CD4-positive, alpha-beta T cell treated with Interferon gamma for 1 hour (primary cell): Measurements from ENCODE around the gene PPP1R3G.

ENCODE experiments used
- DNase-seq: peaks from one replicate; pipeline ENCODE4 v3.0.0-alpha.2; 2020

The PPP1R3G gene

GRCh38 chr6:5121956-5122355, 36.8 kb downstream of the PPP1R3G start:
- DNase-seq = no peak

- no peak for DNase-seq
Observed at GRCh38 chr6:5122504-5123112, 37.5 kb downstream of the PPP1R3G start.

GRCh38 chr6:5123296-5124143, 38.4 kb downstream of the PPP1R3G start:
- DNase-seq = no peak

- DNase-seq = no peak
Observed at GRCh38 chr6:5124526-5124925, 39.4 kb downstream of the PPP1R3G start.

- no peak for DNase-seq
Observed at GRCh38 chr6:5125152-5126006, 40.2 kb downstream of the PPP1R3G start.

GRCh38 chr6:5126214-5126613, 41.1 kb downstream of the PPP1R3G start:
- DNase-seq = no peak

GRCh38 chr6:5127106-5127687, 42.1 kb downstream of the PPP1R3G start:
- no peak for DNase-seq

GRCh38 chr6:5128351-5128750, 43.2 kb downstream of the PPP1R3G start:
- no peak for DNase-seq

GRCh38 chr6:5130135-5130866, 45.2 kb downstream of the PPP1R3G start:
- no peak for DNase-seq

- peak; percentile 28 for DNase-seq
Observed at GRCh38 chr6:5132731-5133130, 47.6 kb downstream of the PPP1R3G start.

- no peak for DNase-seq
Observed at GRCh38 chr6:5133943-5134342, 48.8 kb downstream of the PPP1R3G start.

- DNase-seq = peak; percentile 28
Observed at GRCh38 chr6:5135788-5136376, 50.7 kb downstream of the PPP1R3G start.

GRCh38 chr6:5136851-5137250, 51.7 kb downstream of the PPP1R3G start:
- no peak for DNase-seq
